HG02970 (cell line): ENCODE measurements around the gene DISP2.

Experiments used
- ATAC-seq: cut with Tn5 transposase; IDR thresholded peaks from one replicate; pipeline ENCODE4 v1.9.1; 2021; ENCODE audit warnings: mild to moderate bottlenecking, moderate library complexity, moderate number of reproducible peaks; ENCODE audit not compliant: unreplicated experiment, low FRiP score

Gene DISP2

DNA sequence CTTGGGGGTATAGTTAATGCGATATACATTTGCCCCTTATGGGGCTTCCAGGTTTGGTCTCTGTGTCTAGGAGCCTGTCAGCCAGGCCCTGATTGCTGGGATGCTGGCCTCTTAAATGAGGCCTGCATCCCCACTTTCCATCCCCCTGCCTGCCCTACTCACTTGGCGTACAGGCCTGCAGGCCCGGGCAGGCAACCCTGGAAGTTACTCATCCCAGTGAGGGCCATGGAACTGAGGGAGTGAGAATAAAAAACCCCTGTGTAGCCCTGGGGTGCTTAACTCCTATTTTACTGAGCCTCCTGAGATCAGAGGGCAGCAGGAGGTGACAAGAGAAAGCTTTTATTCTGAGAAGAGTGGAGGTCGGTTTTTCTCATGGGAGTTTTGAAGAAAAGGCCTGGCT is 2.0 kb downstream of the DISP2 start:
- no peak for ATAC-seq

DNA sequence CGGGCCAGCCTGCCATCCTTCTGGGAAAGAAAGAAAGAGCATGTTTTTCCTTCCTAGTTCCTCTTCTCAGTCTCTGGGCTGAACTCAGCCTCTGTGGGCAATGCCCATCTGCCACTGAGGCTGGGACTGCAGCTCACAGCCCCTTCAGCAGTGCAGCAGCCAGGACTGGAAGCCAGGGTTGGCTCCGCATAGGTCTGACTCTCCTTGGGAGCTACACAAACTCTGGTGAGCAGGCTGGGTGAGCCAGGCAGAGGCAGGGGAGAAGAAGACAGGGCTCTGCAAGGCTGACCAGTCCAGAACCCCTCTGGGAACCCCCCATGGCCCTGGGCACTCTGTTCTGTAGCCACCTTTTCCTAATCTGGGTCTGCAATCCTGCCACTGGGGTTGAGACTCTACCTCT is 3.6 kb downstream of the DISP2 start:
- ATAC-seq = no peak

DNA sequence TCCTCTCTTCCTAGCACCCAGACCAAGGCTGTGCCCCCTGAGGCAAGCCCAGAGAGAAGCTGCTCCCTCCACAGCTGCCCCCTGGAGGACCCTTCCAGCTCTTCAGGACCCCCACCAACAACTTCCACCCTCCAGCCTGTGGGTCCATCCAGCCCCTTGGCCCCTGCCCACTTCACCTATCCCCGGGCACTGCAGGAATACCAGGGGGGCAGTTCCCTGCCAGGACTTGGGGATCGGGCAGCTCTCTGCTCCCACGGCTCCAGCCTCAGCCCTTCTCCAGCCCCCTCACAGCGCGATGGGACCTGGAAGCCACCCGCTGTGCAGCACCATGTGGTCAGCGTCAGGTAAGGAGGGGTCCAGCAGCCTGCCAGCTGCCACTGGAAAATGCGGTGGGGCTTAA is 5.6 kb downstream of the DISP2 start:
- no peak for ATAC-seq

DNA sequence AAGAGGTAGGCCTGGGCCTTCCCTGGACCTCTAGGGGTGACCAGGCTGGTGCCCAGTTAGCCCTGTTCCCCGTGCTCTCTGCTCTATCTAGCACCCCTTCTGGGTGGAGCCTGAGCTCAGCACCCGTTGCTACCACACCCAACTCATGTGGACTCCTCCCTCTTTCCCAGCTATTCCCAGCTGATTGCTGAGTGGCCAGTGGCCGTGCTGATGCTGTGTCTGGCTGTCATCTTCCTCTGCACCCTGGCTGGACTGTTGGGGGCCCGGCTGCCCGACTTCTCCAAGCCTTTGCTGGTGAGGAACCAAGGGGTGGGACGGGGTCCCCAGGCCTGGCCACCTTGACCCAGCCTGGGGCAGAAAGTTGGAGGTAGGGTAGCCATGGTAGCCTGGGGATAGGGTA is 6.2 kb downstream of the DISP2 start:
- ATAC-seq = no peak

DNA sequence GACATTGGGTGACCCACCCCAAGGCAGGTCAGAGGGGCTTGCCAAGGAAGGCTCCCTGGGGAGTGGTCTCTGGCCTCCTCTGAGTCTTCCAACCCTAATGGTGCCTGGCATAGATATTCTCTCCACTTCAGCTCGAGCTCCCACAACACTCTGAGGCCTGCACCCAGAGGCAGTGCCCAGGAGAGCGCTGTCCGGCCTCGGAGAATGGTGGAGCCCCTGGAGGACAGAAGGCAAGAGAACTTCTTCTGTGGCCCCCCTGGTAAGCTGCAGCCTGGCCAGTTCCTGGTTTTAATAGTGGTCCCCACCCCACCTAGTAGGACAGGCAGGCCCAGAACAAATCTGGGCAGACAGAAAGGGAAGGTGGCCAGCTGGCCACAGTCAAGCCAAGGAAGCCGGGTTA is 7.0 kb downstream of the DISP2 start:
- no peak for ATAC-seq

- no peak for ATAC-seq
Measured at GRCh38 chr15:40365624-40366456, 7.8 kb downstream of the DISP2 start.

DNA sequence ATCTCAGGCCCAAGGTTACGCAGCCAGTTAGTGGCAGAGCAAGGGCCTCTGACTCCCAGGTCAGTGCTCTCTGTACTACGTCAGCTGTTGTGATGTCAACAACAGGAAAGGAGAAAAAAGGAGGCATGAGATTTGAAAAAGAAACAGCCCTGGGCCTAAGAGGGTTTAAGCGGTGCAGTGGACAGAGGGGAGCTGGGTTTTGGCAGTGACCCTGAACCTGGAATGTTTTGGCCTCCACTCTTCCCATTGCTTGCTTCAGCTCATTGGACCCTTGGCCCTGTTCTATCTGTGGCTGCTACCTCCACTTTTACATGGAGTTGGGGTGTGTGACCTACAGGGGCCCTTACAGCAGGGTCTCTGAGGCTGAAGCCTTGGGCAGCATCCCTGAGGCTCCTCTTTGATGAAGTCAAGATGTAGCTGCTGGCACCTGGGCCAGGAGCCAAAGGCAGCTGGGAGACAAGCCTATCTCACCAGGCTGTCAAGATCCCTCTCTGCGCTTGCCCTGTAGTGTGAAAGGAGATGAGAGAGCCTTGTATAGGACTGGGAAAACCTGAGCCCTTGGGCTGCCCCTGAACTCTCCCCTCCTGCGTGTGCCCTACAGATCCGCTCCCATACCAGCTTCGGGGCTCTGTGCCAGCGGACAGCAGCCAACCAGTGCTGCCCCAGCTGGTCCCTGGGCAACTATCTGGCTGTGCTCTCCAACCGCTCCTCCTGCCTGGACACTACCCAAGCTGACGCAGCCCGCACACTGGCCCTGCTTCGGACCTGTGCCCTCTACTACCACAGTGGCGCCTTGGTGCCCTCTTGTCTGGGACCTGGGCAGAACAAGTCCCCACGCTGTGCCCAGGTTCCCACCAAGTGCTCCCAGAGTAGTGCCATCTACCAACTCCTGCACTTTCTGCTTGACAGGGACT is 8.7 kb downstream of the DISP2 start:
- no peak for ATAC-seq

GRCh38 chr15:40367371-40367685 is 9.3 kb downstream of the DISP2 start:
- no peak for ATAC-seq

GRCh38 chr15:40367686-40368611 is 9.9 kb downstream of the DISP2 start:
- peak; percentile 69 for ATAC-seq

- ATAC-seq = no peak
Measured at GRCh38 chr15:40368719-40369473, 10.9 kb downstream of the DISP2 start.

DNA sequence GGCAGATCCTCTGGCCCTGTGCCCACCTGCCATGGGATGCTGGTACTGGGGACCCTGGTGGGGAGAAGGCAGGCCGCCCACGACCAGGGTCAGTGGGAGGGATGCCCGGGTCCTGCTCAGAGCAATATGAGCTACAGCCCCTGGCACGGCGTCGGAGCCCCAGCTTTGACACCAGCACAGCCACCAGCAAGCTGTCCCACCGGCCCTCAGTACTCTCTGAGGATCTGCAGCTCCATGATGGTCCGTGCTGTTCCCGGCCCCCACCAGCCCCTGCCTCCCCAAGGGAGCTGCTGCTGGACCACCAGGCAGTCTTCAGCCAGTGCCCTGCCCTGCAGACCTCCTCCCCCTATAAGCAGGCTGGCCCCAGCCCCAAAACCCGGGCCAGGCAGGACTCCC is 11.5 kb downstream of the DISP2 start:
- no peak for ATAC-seq

- no peak for ATAC-seq
Measured at GRCh38 chr15:40369971-40370370, 12.0 kb downstream of the DISP2 start.

GRCh38 chr15:40372981-40373380 is 15.0 kb downstream of the DISP2 start:
- no peak for ATAC-seq

- no peak for ATAC-seq
Measured at GRCh38 chr15:40377606-40378005, 19.6 kb downstream of the DISP2 start.

GRCh38 chr15:40379374-40379773 is 21.4 kb downstream of the DISP2 start:
- ATAC-seq = no peak

- ATAC-seq = no peak
Measured at GRCh38 chr15:40379853-40380252, 21.8 kb downstream of the DISP2 start.

DNA sequence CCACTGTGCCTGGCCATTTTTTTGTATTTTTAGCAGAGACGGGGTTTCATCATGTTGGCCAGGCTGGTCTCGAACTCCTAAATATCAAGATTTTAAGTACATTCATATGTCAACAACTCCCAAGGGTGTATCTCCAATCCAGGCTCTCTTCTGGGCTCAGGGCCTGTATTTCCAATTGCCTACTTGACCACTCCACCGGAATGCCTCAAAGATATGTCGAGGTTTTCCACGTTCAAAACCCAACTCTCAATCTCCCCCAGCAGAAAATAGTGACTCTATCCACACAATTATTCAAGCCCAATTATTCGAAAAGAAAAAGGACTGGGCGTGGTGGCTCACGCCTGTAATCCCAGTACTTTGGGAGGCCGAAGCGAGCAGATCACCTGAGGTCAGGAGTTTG is 22.6 kb downstream of the DISP2 start:
- ATAC-seq = no peak

DNA sequence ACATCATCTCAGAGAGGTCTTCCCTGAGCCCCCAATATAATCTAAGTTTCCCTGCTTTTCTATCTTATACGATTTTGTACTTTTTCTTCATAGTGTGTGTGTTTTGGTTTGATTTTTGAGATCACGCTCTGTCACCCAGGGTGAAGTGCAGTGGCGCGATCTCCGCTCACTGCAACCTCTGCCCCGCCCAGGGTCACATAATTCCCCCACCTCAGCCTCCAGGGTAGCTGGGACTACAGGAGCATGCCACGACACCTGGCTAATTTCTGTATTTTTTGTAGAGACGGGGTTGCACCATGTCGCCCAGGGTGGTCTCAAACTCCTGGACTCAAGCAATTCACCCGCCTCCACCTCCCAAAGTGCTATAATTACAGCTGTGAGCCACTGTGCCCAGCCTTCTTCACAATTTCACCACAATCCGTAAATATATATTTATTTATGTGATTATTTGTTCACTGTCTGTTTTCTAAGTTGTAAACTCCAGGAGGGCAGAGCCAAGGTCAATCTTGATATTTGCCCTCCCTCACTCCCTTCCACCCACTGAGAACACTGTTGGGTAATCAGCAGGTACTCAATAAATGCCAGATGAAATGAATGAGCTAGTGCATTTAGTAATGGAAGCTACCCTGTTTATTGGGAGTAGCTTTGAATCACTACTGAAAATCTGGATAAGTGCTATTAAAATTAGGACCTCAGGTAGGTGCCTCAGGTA is 24.0 kb downstream of the DISP2 start:
- no peak for ATAC-seq
